Measurements from ENCODE around the gene ELK4.

ELK4 gene

DNA sequence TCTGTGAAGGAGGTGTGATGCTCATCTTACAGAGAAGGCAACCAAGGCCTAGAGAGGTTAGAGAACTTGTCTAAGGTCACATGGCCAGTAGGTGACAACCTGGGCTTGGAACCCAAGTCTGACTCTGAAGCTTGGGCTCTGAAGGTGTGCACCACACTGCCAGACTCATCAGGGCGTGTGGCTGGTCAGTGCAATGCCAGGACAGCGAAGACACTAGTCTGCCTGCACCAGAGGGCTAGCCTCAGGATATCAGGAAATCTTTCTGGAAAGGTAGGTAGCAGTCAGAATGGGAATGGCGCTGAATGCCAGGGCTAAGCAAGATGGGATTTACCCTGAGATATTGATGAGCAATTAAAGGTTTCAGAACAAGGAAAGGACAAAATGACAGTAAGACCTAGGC, 34.9 kb downstream of the ELK4 start:
- Histone ChIP-seq H3K4me3 (replicated peaks; ENCODE audit: insufficient read depth, low read length) (no peak overlapping the region), H3K27ac (replicated peaks) (no peak overlapping the region), H3K27me3 (ENCODE audit: insufficient read depth, poor library complexity, severe bottlenecking) (no peaks in the 10 kb centered on the region)
- no peak for TF ChIP-seq POLR2AphosphoS5 (IDR thresholded peaks at IDR 0.05; ENCODE audit: low read depth)
- TF ChIP-seq SPI1 (IDR thresholded peaks at IDR 0.05; ENCODE audit: borderline replicate concordance, low read depth): no peak
- TF ChIP-seq GABPA (IDR thresholded peaks at IDR 0.05; ENCODE audit: low read depth): no peak
- TF ChIP-seq, protein P1, sequence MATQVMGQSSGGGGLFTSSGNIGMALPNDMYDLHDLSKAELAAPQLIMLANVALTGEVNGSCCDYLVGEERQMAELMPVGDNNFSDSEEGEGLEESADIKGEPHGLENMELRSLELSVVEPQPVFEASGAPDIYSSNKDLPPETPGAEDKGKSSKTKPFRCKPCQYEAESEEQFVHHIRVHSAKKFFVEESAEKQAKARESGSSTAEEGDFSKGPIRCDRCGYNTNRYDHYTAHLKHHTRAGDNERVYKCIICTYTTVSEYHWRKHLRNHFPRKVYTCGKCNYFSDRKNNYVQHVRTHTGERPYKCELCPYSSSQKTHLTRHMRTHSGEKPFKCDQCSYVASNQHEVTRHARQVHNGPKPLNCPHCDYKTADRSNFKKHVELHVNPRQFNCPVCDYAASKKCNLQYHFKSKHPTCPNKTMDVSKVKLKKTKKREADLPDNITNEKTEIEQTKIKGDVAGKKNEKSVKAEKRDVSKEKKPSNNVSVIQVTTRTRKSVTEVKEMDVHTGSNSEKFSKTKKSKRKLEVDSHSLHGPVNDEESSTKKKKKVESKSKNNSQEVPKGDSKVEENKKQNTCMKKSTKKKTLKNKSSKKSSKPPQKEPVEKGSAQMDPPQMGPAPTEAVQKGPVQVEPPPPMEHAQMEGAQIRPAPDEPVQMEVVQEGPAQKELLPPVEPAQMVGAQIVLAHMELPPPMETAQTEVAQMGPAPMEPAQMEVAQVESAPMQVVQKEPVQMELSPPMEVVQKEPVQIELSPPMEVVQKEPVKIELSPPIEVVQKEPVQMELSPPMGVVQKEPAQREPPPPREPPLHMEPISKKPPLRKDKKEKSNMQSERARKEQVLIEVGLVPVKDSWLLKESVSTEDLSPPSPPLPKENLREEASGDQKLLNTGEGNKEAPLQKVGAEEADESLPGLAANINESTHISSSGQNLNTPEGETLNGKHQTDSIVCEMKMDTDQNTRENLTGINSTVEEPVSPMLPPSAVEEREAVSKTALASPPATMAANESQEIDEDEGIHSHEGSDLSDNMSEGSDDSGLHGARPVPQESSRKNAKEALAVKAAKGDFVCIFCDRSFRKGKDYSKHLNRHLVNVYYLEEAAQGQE (IDR thresholded peaks at IDR 0.05; ENCODE audit: insufficient replicate concordance, low read depth): no peak
- TF ChIP-seq, protein P2, sequence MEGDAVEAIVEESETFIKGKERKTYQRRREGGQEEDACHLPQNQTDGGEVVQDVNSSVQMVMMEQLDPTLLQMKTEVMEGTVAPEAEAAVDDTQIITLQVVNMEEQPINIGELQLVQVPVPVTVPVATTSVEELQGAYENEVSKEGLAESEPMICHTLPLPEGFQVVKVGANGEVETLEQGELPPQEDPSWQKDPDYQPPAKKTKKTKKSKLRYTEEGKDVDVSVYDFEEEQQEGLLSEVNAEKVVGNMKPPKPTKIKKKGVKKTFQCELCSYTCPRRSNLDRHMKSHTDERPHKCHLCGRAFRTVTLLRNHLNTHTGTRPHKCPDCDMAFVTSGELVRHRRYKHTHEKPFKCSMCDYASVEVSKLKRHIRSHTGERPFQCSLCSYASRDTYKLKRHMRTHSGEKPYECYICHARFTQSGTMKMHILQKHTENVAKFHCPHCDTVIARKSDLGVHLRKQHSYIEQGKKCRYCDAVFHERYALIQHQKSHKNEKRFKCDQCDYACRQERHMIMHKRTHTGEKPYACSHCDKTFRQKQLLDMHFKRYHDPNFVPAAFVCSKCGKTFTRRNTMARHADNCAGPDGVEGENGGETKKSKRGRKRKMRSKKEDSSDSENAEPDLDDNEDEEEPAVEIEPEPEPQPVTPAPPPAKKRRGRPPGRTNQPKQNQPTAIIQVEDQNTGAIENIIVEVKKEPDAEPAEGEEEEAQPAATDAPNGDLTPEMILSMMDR (IDR thresholded peaks at IDR 0.05; ENCODE audit: insufficient read depth, low read length): no peak
- no peak for DNase-seq (ENCODE audit: low read depth in 1 of 2, low spot score in 1 of 2)

- no peaks in the 10 kb centered on the region for H3K27me3 ChIP-seq (ENCODE audit: insufficient read depth, poor library complexity, severe bottlenecking)
- no peak for DNase-seq (ENCODE audit: low read depth in 1 of 2, low spot score in 1 of 2)
- no peak overlapping the region for H3K27ac ChIP-seq (replicated peaks)
- no peak overlapping the region for H3K4me3 ChIP-seq (replicated peaks; ENCODE audit: insufficient read depth, low read length)
- TF ChIP-seq POLR2AphosphoS5 (IDR thresholded peaks at IDR 0.05; ENCODE audit: low read depth): no peak
These were observed 36.0 kb downstream of the ELK4 start for GRCh38 chr1:205595861-205596260.

DNA sequence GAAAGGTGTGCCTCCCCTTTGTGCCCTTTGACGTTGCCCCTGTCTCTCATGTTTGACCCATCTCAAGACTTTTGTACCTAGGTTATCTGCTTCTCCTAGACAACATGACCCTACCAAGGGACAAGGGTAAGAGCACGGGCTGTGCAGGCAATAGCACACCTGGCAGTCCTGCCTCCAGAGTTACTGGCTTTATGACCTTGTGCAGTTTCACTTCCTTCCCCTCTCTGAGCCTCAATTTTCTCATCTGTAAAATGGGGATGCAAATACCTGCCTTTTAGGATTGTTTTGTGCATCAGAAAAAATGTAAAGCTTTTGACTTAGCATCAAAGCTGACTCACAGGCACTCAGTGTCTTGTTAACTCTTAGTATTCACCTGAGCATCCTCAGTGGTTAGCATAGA, 36.4 kb downstream of the ELK4 start:
- Histone ChIP-seq H3K27me3 (ENCODE audit: insufficient read depth, poor library complexity, severe bottlenecking) (no peaks in the 10 kb centered on the region), H3K4me3 (replicated peaks; ENCODE audit: insufficient read depth, low read length) (no peak overlapping the region), H3K27ac (replicated peaks) (no peak overlapping the region)
- TF ChIP-seq, protein P2 (IDR thresholded peaks at IDR 0.05; ENCODE audit: insufficient read depth, low read length): no peak
- TF ChIP-seq GABPA (IDR thresholded peaks at IDR 0.05; ENCODE audit: low read depth) (no peak), POLR2AphosphoS5 (IDR thresholded peaks at IDR 0.05; ENCODE audit: low read depth) (no peak), SPI1 (IDR thresholded peaks at IDR 0.05; ENCODE audit: borderline replicate concordance, low read depth) (no peak)
- TF ChIP-seq, protein P1 (IDR thresholded peaks at IDR 0.05; ENCODE audit: insufficient replicate concordance, low read depth): no peak
- DNase-seq (ENCODE audit: low read depth in 1 of 2, low spot score in 1 of 2): no peak

GRCh38 chr1:205594846-205595245, 37.0 kb downstream of the ELK4 start:
- no peak overlapping the region for H3K4me3 ChIP-seq (replicated peaks; ENCODE audit: insufficient read depth, low read length)
- no peak for DNase-seq (ENCODE audit: low read depth in 1 of 2, low spot score in 1 of 2)
- TF ChIP-seq SPI1 (IDR thresholded peaks at IDR 0.05; ENCODE audit: borderline replicate concordance, low read depth) (no peak), POLR2AphosphoS5 (IDR thresholded peaks at IDR 0.05; ENCODE audit: low read depth) (no peak), GABPA (IDR thresholded peaks at IDR 0.05; ENCODE audit: low read depth) (no peak)
- TF ChIP-seq, protein P1 (IDR thresholded peaks at IDR 0.05; ENCODE audit: insufficient replicate concordance, low read depth): no peak
- H3K27ac ChIP-seq (replicated peaks): no peak overlapping the region
- H3K27me3 ChIP-seq (ENCODE audit: insufficient read depth, poor library complexity, severe bottlenecking): no peaks in the 10 kb centered on the region

All from HL-60 (cell line).